ENCODE data around the gene KHK. TPM values are rescaled to one million over a fixed set of nuclear protein-coding genes. Genes with fewer than 3 reads are reported as not detected.
A peak's percentile ranks its signal among the peaks of the same experiment; 100 is the strongest.

KHK gene
- total RNA-seq, 1 donor = 0.36 TPM

- no peaks in the 10 kb centered on the region for H3K27me3 ChIP-seq (ENCODE audit: insufficient read depth, low read length)
- H3K4me1 ChIP-seq (ENCODE audit: insufficient read depth, low read length) = peaks cover 18% of the 10 kb centered on the region
- no peaks in the 10 kb centered on the region for H3K79me2 ChIP-seq (ENCODE audit: insufficient read depth, low read length)
- no peak for TF ChIP-seq CTCF (IDR thresholded peaks at IDR 0.05; ENCODE audit: extremely low read depth, low read depth, low read length)
- no peak overlapping the region for H2AFZ ChIP-seq (ENCODE audit: low read length)
- peaks cover 26% of the 10 kb centered on the region for H4K20me1 ChIP-seq (ENCODE audit: insufficient read depth, low read length)
- H3K36me3 ChIP-seq (ENCODE audit: insufficient read depth, low read length) = peaks cover 54% of the 10 kb centered on the region
- no peak overlapping the region for H3K4me2 ChIP-seq (ENCODE audit: insufficient read depth, low read length)
- no peak overlapping the region for H3K27ac ChIP-seq (ENCODE audit: low read depth, low read length)
- no peak overlapping the region for H3K4me3 ChIP-seq (ENCODE audit: insufficient read depth, low read length)
- no peaks in the 10 kb centered on the region for H3K9me3 ChIP-seq (ENCODE audit: low read depth, low read length)
- DNase-seq (ENCODE audit: insufficient read length, low spot score, missing footprints) = no peak
Observed at GRCh38 chr2:27042985-27043634, 43.5 kb upstream of the KHK start.

- Histone ChIP-seq H3K36me3 (ENCODE audit: insufficient read depth, low read length) (peaks cover 10% of the 10 kb centered on the region), H3K9me3 (ENCODE audit: low read depth, low read length) (no peaks in the 10 kb centered on the region), H3K4me3 (ENCODE audit: insufficient read depth, low read length) (peak overlapping the region; percentile 89), H3K4me2 (ENCODE audit: insufficient read depth, low read length) (peak overlapping the region; percentile 96), H3K27ac (ENCODE audit: low read depth, low read length) (peak overlapping the region; percentile 61), H3K79me2 (ENCODE audit: insufficient read depth, low read length) (peaks cover 2% of the 10 kb centered on the region), H3K4me1 (ENCODE audit: insufficient read depth, low read length) (peaks cover 12% of the 10 kb centered on the region), H3K27me3 (ENCODE audit: insufficient read depth, low read length) (no peaks in the 10 kb centered on the region), H4K20me1 (ENCODE audit: insufficient read depth, low read length) (peaks cover 3% of the 10 kb centered on the region), H2AFZ (ENCODE audit: low read length) (peak overlapping the region; percentile 78)
- TF ChIP-seq CTCF (IDR thresholded peaks at IDR 0.05; ENCODE audit: extremely low read depth, low read depth, low read length) = no peak
- peak; percentile 30 for DNase-seq (ENCODE audit: insufficient read length, low spot score, missing footprints)
Observed at GRCh38 chr2:27049422-27050280, 36.9 kb upstream of the KHK start.

GRCh38 chr2:27050281-27050995 lies 36.1 kb upstream of the KHK start:
- peak; percentile 97 for DNase-seq (ENCODE audit: insufficient read length, low spot score, missing footprints)
- H2AFZ ChIP-seq (ENCODE audit: low read length) = peak overlapping the region; percentile 78

More at GRCh38 chr2:27050281-27050995, 36.1 kb upstream of the KHK start:
- H3K4me3 ChIP-seq (ENCODE audit: insufficient read depth, low read length) = peak overlapping the region; percentile 89
- no peak for TF ChIP-seq CTCF (IDR thresholded peaks at IDR 0.05; ENCODE audit: extremely low read depth, low read depth, low read length)
- peaks cover 12% of the 10 kb centered on the region for H3K4me1 ChIP-seq (ENCODE audit: insufficient read depth, low read length)
- peaks cover 2% of the 10 kb centered on the region for H3K79me2 ChIP-seq (ENCODE audit: insufficient read depth, low read length)
- H3K27ac ChIP-seq (ENCODE audit: low read depth, low read length) = peak overlapping the region; percentile 86
- H4K20me1 ChIP-seq (ENCODE audit: insufficient read depth, low read length) = peaks cover 3% of the 10 kb centered on the region
- H3K27me3 ChIP-seq (ENCODE audit: insufficient read depth, low read length) = no peaks in the 10 kb centered on the region
- H3K36me3 ChIP-seq (ENCODE audit: insufficient read depth, low read length) = peaks cover 17% of the 10 kb centered on the region
- H3K9me3 ChIP-seq (ENCODE audit: low read depth, low read length) = no peaks in the 10 kb centered on the region
- H3K4me2 ChIP-seq (ENCODE audit: insufficient read depth, low read length) = peak overlapping the region; percentile 96

All from osteoblast (primary cell).